Islet precursor cell (in vitro differentiated cells): ENCODE measurements around the gene RORB.

Source experiments
- DNase-seq: peaks from one replicate; pipeline ENCODE4 v3.0.0-alpha.2; 2018

RORB gene

DNA sequence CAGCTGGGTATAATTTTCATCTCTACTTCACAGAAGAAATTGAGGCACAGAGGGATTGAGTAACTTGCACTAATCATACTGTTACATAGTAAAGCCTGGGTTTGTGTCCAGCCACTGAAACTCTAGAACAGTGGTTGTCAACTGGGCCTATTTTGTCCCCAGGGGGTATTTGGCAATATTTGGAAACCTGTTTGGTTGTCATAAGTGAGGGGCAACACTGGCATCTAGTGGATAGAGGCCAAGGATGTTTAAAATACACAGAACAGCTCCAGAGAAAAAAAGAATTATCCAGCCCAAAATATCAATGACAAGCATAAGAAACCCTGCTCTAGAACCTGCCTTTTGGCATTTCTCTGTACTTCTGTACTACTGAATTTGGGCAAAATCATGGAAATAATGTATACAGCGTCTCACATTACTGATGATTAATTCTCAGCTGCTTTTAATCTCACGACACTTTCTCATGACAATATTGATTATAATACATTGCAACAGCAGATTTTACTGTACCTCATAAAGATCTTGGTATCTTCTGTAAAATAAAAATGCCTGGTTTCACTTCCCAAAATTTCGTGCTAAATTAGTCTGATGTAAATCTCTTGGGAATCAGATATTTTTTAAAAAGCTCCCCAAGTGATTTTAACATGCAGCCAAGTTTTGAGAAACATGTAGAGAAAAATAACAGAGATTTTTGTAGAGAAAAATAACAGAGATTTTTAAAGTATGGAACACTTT, 112.7 kb downstream of the RORB start:
- DNase-seq = no peak

DNA sequence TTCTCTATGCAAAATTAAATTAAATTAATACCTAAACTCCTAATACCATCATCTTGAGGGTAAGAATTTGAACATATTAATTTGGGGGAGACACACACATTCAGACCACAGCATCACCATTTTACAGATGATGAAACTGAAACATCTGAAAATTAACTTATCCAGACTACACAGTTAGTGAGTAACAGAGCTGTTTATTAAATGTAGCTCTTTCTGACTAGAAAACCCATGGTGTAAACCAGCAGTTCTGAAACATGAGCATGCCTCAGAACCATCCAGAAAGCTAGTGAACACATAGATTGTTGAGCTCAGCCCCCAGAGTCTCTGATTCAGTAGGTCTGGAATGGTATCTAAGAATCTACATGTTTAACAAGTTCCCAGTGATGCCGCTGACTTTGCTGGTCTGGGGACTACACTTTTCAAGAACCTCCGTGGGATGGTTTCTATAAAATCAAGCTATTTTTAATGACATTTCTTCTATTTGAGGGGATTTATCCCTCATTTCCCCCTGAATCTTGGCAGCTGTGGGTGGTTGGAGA, 113.5 kb downstream of the RORB start:
- peak; percentile 55 for DNase-seq

DNA sequence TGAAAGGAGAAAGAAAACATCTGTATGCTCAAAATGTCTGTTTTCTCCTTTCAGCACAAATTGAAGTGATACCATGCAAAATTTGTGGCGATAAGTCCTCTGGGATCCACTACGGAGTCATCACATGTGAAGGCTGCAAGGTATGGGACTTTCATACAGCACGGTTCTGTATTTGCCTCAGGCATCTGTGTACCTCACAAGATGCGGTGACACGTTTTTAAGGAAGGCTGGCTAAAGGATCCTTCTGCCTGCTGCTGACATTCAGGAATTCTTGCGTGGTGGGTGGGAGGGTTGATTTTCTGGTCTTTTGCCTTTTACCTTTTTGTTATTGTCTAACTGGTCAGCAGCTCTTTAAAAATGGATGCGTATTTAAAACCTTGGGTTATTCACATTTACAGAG, 133.1 kb downstream of the RORB start:
- peak; percentile 61 for DNase-seq

DNA sequence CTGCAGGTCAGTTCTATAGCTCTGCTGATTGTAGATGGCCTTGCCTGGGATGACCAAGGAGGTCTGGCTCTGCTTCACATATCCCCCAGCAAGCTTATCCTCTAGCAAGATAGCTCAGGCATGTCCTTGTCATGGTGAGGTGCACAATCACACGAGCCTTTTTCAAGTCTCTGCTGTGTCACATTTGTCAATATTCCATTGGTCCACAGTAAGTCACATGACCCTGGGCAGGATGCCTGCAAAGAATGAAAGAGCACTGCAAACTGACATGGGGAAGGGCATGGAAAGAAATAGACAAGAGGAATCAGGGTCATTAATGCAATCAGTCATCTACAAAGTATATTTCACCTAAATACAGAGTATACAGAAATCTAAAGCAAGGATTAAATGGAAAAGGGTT, 142.0 kb downstream of the RORB start:
- no peak for DNase-seq

DNA sequence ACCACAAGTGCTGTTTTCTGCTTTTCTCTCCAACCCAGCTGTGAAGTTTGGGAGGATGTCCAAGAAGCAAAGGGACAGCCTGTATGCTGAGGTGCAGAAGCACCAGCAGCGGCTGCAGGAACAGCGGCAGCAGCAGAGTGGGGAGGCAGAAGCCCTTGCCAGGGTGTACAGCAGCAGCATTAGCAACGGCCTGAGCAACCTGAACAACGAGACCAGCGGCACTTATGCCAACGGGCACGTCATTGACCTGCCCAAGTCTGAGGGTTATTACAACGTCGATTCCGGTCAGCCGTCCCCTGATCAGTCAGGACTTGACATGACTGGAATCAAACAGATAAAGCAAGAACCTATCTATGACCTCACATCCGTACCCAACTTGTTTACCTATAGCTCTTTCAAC, 145.2 kb downstream of the RORB start:
- DNase-seq = no peak

DNA sequence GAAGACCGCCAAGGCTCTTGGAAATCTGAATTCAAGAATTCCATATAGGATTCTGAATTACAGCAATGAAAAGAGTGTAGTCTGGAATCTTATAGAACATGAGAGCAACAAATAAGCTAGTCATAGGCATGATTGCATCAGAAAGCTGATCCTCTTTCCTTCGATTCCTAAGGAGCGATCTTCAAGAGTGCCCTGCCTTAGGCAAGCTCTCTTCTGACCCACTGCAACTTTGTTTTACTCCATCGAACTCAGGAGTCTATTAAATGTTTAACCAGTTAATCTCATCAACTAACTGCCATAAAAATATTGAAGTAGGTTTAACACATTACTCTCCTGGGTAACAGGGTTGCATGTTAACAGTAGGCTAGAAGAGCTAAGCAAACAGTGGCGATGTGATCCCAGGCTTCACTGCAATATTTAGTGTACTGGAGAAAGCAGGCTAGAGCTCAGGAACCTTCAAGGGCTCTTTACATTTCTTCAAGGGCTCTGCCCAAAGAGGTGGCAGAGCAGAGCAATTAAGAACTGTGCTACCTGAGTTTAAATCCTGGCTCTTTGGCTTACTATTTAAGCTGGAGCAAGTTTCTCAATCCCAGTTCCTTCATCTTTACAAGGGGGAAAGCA, 146.3 kb downstream of the RORB start:
- DNase-seq = no peak

DNA sequence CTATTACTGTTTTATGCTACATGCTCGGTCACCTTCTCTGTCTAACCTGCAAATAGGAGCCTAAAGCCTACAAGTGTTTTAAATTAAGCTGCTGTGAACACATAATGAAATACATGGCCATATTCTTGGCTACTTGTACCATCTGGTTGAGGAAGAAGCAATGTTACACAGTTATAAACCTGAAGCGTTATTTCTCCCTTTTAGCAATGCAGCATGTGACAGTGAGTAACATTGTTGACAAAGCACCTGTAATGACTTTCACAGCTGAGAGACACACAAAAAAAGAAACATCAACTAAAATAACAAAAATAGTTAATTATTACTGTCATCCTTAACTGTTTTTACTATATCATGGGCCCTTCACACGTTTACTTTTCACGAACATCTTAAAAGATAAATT, 146.9 kb downstream of the RORB start:
- no peak for DNase-seq

DNA sequence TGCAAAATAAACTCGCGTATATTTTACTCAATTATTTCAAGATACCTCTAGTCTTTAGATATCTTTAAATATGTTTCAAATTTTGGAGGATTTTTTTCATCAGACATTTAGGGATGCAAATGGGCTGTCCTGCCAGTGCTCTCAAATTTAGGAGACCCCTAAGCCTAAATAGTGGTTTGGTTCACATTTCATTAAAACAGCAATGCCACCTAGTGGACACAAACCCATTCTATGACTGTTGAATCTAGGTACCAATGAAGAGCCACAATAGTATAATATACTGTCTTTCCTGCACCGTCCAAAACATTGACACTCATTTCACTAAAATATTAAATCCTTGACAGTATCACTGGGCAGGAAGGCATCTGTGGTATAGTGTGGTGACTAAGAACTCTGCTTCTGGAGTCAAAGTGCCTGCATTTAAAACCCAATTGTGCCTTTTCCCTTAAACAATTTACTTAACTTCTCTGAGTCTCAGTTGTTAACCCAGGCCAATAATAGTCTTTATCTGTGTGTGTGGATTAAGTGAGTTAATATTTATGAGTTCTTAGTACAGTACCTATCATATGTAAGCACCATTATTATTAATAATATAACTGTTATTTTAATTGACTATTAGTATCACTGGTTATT, 148.0 kb downstream of the RORB start:
- DNase-seq = no peak

DNA sequence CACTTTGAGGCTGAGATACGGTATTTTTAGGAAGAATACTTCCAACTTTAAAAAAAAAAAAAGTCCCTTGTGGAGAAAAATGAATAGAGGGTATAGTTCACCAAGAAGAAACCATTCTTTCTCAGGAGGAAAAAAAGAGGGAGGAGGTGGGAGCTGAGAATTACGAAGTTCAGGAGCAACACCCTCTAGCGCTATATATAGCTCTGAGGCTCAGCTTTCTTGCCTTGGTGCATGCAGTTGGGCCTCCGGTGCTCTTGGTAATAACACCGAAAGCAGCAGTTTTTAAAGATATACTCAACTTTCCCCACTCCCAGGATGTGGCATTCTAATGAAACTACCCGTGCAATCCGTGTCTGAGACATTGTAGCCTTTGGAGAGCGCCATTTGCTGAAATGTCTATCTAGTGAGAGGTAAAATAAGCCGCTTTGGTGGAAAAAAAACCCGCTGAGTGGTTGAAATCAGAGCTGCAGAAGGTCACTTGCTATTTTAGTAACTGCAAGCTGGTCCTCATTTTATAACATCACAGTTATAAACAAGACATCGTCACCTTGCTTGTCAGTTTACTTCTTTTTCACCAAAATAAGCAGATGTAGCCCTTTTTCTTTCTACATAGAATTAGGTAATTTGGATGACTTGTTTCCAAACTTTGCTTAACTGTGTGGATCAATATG, 156.4 kb downstream of the RORB start:
- no peak for DNase-seq

DNA sequence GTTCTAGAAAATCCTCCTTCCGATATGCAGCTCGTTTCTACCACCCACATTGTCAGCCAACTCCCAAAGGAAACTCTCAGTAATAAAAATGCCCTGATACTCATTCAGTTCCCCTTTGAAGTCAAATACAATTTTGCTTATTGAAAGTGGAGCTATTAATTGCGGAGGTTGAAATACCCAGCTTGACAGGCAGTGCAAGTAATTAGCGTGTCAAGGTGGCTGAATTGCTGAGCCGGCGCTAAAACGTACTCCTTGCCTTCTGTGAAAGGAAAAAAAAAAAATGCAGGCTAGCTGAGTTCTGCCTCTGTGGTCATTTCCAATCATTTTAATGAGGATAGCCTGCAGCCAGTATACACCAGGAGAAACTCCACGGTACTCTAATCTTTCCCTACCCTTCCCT, 165.5 kb downstream of the RORB start:
- DNase-seq = no peak

DNA sequence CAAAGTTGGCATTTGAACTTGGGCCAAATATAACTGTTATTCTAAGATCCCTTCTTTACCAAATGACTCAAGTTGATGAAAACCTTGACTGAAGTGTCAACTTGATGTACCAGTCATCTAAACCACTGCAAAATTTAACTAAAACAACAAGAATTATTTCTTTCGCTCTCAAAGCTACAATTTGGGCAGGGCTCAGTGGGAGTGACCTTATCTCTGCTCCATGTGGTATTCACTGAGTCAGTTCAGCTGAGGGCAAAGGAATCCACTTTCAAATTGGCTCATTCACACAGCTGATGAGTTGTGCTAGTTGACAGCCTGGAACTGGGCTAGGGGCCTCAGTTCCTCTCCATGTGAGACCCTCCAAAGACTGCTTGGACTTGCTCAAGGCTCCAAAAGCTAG, 166.3 kb downstream of the RORB start:
- DNase-seq = no peak

DNA sequence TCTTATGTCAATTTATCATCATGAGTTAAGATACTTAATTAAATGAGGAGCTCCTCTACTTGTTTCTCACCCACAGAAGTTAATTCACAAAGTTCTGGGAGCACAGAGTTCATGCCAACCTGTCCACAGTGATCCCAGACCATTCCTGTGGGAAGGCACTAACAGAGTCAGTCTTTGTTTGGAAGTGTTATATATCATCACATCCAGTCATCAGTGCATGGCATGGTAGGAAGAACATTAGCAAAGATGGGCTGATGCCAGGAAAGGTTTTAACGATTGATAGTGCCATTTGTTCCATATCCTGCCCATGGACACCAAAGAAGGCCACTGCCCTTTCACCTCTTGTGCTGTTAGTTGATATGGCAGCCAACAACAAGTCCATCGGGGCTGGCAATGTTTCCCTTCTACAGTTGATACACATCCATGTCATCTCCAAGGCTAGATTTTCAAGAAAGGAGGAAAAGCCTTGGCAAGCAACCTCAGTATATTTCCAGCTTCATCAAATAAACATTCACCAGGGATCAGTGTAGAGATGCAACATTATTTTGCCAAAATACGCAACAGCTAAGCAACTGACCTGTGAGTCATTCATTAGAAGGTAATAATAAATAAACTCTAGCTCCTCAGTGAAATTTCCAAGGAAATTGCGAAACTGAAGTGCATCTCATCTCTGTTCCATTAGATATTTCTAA, 169.6 kb downstream of the RORB start:
- DNase-seq = no peak

DNA sequence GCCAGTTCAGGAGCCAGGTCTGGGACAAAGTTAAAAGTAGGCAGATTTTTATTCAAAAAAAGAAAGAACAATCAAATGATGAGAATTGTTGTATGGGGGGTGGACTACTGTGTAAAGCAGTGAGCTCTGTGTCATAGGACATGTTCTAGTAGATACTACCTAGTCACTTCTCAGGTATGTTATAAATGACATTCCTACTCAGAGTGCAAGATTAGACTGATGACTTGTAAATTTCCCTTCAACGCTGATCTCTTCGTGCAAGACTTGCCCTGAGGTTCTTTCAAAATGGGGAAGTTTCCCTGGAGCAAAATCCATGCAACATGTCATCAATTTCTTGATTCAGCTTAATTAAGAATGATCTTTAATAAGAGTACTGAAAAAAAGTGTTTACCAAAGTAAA, 175.1 kb downstream of the RORB start:
- DNase-seq = no peak

DNA sequence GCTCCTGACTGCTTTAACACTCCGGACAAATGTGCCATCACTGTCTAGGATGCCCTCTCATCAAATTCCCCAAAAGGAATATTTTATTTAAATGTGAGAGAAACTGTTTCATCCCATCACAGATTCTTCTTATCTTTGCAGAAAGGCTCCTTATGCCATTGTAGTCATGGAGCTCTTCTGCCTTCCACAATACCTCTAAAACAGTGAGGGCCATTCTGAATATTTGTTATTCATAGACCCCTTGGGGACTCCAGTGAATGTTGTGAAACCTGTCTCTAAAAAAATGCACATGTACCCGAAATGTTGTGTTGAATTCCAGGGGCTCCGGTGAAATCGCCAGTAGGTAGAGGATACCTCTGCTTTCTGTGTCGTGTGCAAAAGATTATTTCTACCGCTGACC, 176.9 kb downstream of the RORB start:
- no peak for DNase-seq

DNA sequence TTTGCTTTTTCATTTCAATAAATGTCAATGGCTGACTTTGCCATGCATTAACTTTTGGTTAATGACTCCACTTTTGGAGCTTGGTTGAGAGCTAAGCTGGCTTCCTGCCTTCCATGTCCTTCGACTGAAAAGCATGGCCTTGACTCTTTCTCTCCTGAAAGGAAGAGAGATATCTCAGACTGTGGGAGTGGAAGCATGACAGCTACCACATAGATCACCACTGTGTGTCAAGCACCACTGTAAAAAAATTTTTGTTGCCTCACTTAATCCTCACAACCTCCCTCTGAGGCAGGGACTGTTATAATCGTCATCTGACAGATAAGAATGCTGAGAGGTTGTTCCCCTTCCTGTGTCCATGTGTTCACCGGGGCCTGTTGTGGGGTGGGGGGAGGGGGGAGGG, 184.8 kb downstream of the RORB start:
- DNase-seq = no peak

DNA sequence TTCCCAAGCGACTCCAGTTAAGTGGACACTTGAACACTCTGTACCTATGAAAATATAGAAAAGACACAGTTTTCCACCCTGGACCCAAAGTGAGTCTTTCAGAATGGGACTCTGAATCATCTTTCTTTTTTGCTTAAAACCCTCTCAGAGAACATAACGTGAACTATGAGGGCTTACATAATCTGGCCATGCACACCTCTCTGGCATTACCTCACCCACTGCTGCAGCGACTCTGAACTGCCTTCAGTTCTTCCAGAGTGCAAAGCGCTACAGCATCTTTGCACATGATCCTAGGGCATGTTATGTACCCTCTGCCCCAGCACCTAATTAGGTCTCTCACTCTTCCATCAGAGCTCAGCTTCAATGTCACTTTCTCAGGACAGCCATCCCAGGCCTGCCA, 186.2 kb downstream of the RORB start:
- DNase-seq = no peak

DNA sequence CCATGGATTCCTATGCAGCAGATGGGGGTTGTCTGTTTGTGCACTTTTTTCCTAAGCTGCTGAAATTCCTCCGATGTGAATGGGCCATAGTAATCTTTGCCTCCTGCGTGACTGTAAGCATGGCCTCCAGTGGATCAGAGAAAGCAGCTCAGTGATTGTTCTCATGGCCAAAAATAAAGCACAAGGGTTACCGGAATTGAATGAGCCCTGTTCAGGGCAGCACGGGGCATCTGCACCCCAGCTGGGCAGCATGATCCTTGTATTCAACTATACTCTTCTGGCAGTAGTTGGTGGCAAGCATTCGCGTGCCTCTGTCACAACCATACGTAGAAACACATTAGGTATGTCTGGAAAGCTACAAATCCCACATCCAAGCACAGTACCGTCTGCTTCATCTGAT, 193.9 kb downstream of the RORB start:
- no peak for DNase-seq

DNA sequence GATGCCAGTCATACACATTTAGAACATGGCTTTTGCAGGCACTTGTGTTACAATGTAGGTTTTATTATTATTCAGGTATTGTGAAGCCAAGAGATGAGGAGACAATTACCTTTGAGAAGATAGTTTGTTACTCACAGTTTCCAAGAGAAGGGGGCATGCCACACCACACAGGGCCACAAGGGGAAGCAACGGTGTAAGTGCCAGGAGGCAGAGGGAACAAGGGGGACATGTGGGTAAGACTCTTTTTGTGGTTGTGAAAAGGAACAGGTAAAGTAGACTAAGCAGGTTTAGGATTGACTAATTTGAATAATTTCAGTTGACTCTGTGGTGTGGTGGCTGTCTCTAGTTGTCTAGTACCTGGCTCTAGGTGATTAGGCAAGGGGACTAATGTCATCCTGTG, 199.4 kb downstream of the RORB start:
- DNase-seq = no peak

DNA sequence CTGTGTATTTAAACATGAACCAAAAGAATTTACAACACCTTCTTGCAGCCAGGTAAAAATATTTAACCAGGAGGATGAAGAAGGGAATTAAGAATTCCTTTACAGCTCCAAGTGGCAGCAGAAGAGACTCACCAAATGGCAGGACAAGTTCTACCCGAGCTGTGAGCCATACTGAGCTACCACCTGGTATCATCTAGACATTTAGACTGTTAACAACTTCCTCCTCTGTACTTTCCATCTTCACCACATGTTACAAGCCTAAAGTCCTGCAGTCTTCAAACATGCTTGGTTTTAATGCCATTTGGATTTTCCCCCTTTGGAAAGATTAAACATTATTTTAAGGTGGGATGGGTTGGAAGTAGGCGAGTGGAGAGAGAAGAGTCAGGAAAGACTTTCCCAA, 200.4 kb downstream of the RORB start:
- no peak for DNase-seq

DNA sequence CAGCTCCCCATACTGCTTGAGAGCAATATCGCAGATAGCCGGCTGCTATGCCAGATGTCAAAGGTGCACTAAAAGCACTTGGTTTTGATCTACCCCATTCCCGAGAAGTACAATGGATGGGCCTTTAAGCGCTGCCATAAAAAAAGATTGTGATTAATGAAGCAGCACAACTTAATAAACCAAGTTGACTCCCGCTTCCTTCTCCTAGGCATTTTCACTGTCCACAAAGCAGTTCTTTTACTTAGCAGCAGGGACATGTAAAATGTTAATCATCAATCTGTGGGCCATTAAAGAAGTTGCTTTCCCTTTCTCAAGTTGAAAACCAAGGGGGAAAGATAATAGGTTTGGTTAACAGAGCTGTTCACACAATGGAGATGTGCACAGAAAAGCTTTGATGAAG, 214.2 kb downstream of the RORB start:
- no peak for DNase-seq

DNA sequence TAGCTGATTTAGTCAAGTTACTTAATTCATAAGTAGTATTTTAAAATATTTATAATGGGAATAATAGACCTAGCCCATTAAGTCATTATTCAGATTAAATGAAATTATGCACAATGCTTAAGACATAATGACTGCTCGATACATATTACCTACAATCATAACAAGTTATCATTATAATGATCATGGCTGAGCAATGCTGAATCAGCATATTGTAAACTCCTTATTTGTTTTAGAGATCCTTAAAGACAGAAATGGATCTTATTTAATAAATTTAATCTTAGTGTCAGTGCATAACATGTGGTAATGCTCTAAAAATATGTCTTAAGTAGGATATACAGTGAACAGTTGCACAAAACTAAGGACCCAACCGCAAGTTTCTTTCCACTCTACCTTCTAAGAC, 221.6 kb downstream of the RORB start:
- DNase-seq = no peak

DNA sequence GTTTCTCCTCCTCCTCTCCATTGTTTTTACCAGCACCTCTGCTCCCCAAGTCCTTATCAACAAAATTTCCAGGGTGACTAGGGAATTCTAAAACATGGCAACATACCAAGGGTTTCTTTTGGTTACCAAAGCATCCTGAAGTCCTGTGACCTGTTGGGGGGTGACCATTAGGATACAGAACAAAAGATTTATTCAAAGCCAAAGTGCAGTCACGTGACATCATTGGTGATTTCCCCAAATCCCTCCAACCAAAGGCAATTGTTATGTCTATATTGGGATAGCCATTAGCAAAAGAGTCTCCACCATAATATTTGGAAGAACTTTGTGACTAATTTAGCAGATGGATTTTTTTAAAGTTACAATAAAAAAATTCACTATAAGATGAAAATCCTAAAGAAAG, 222.2 kb downstream of the RORB start:
- DNase-seq = no peak
